Limb (tissue), 2 donors: ENCODE measurements around the gene KIF18B.
"Not testable (repeated sequence)": the region's sequence is repeated elsewhere in the genome, so short reads cannot be mapped to it uniquely, and the experiment has no call there.

Experiments
- DNase-seq, 2 donors: peaks; one replicate each; pipeline ENCODE4 v3.0.0-alpha.2; 2016; ENCODE audit errors: extremely low spot score in 2 of 2

KIF18B gene

GRCh38 chr17:44969144-44969780, 21.7 kb upstream of the KIF18B start:
- DNase-seq: no peak

GRCh38 chr17:44968225-44969143, 20.9 kb upstream of the KIF18B start, which contains the start of gene C1QL1:
TSS of gene C1QL1 (minus strand) at chr17:44968303. CDS start at chr17:44968048, 255 bp downstream.
- peak; percentile 90 to 94 for DNase-seq

- DNase-seq: no peak
Observed at GRCh38 chr17:44967907-44968224, 20.3 kb upstream of the KIF18B start.

GRCh38 chr17:44967026-44967906, 19.7 kb upstream of the KIF18B start:
- DNase-seq: peak in 1 of 2 donors; percentile 36

GRCh38 chr17:44966348-44967025, 18.9 kb upstream of the KIF18B start:
- no peak for DNase-seq

- no peak for DNase-seq
Observed at GRCh38 chr17:44965481-44966234, 18.1 kb upstream of the KIF18B start.

- no peak for DNase-seq
Observed at GRCh38 chr17:44961921-44962350, 14.4 kb upstream of the KIF18B start.

- no peak for DNase-seq
Observed at GRCh38 chr17:44960691-44961090, 13.1 kb upstream of the KIF18B start.

- peak in 1 of 2 donors; percentile 55 for DNase-seq
Observed at GRCh38 chr17:44959821-44960531, 12.4 kb upstream of the KIF18B start.

- no peak for DNase-seq
Observed at GRCh38 chr17:44956998-44957981, 9.7 kb upstream of the KIF18B start.

GRCh38 chr17:44955674-44956425, 8.3 kb upstream of the KIF18B start:
- no peak for DNase-seq

GRCh38 chr17:44952946-44953475, 5.4 kb upstream of the KIF18B start:
- DNase-seq: no peak

GRCh38 chr17:44948315-44948795, 782 bp upstream of the KIF18B start:
- DNase-seq: no peak

GRCh38 chr17:44945652-44946051, 1.9 kb downstream of the KIF18B start:
- DNase-seq: not testable (repeated sequence)

- no peak for DNase-seq
Observed at GRCh38 chr17:44942456-44942855, 5.1 kb downstream of the KIF18B start.

- DNase-seq: no peak
Observed at GRCh38 chr17:44941712-44942331, 5.8 kb downstream of the KIF18B start.

GRCh38 chr17:44940768-44941167, 6.8 kb downstream of the KIF18B start:
- no peak for DNase-seq
